KMS-11 (cell line): ENCODE results near the gene ABCA9.

Experiments used
- H2AFZ ChIP-seq: fragments of 200-600 bp; sonication (generic); 2 replicates; pipeline ENCODE4 v1.6.1; 2016; ENCODE audit warnings: antibody characterized with exemption, mixed run types, low read depth
- H3K27ac ChIP-seq: fragments of 200-600 bp; sonication (generic); 2 replicates; pipeline ENCODE4 v1.6.1; 2016; ENCODE audit warnings: mild to moderate bottlenecking, mixed run types
- H3K27me3 ChIP-seq: fragments of 200-600 bp; sonication (generic); 2 replicates; pipeline ENCODE4 v1.6.1; 2017; ENCODE audit warnings: mild to moderate bottlenecking, low read depth, mixed run types, moderate library complexity; ENCODE audit not compliant: insufficient read depth
- H3K36me3 ChIP-seq: fragments of 200-600 bp; sonication (generic); 2 replicates; pipeline ENCODE4 v1.6.1; 2017; ENCODE audit warnings: mild to moderate bottlenecking, mixed run types; ENCODE audit not compliant: insufficient read depth
- H3K4me1 ChIP-seq: fragments of 200-600 bp; sonication (generic); 2 replicates; pipeline ENCODE4 v1.6.1; 2016; ENCODE audit warnings: mild to moderate bottlenecking, low read depth, mixed run types; ENCODE audit not compliant: poor library complexity, severe bottlenecking
- H3K4me2 ChIP-seq: fragments of 200-600 bp; sonication (generic); 2 replicates; pipeline ENCODE4 v1.7.0; 2016; ENCODE audit warnings: mild to moderate bottlenecking, mixed run types
- H3K4me3 ChIP-seq: fragments of 200-600 bp; sonication (generic); IDR thresholded peaks from 2 replicates; pipeline ENCODE4 v1.6.1; 2017; ENCODE audit warnings: low read depth, low read length, mixed read lengths; ENCODE audit not compliant: insufficient read depth
- H3K79me2 ChIP-seq: fragments of 200-600 bp; sonication (generic); 2 replicates; pipeline ENCODE4 v1.6.1; 2016; ENCODE audit warnings: low read depth, mixed run types; ENCODE audit not compliant: insufficient read depth
- H3K9ac ChIP-seq: fragments of 200-600 bp; sonication (generic); 2 replicates; pipeline ENCODE4 v1.6.1; 2016; ENCODE audit warnings: mild to moderate bottlenecking, mixed run types
- H4K20me1 ChIP-seq: fragments of 200-600 bp; sonication (generic); 2 replicates; pipeline ENCODE4 v1.6.1; 2016; ENCODE audit warnings: mild to moderate bottlenecking, mixed run types; ENCODE audit not compliant: insufficient read depth
- TF ChIP-seq, protein P1 (sequence below): fragments of 200-600 bp; sonication (generic); conservative IDR thresholded peaks from 2 replicates; pipeline ENCODE4 v1.6.1; 2017; ENCODE audit warnings: low read depth, mild to moderate bottlenecking, antibody characterized with exemption, low read length, moderate library complexity, mixed read lengths

ABCA9 gene

DNA sequence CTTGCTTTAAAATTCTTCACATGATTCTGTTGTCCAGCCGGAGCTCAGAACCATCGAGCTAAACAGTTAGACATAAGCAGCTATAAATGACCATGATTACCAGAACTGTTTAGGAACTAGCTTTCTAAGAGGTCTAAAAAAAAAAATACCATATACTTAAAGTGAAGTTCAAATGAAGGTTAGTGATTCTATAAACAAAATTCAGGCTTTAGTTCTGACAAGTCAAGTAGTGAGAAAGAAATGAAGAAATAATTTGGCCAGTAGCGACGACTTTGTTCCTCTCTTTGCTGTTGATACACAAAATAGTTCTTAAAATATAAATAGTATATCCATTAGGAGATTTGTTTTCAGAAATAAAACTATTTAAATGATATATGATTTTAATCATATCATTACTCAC is 133.2 kb downstream of the ABCA9 start:
- Histone ChIP-seq H3K4me3 (no peak overlapping the region), H3K4me1 (no peaks in the 10 kb centered on the region), H3K9ac (no peak overlapping the region), H3K27ac (no peak overlapping the region), H3K4me2 (no peak overlapping the region), H3K79me2 (no peaks in the 10 kb centered on the region), H3K36me3 (no peaks in the 10 kb centered on the region), H3K27me3 (no peaks in the 10 kb centered on the region), H4K20me1 (no peaks in the 10 kb centered on the region), H2AFZ (no peak overlapping the region)
- TF ChIP-seq, protein P1, sequence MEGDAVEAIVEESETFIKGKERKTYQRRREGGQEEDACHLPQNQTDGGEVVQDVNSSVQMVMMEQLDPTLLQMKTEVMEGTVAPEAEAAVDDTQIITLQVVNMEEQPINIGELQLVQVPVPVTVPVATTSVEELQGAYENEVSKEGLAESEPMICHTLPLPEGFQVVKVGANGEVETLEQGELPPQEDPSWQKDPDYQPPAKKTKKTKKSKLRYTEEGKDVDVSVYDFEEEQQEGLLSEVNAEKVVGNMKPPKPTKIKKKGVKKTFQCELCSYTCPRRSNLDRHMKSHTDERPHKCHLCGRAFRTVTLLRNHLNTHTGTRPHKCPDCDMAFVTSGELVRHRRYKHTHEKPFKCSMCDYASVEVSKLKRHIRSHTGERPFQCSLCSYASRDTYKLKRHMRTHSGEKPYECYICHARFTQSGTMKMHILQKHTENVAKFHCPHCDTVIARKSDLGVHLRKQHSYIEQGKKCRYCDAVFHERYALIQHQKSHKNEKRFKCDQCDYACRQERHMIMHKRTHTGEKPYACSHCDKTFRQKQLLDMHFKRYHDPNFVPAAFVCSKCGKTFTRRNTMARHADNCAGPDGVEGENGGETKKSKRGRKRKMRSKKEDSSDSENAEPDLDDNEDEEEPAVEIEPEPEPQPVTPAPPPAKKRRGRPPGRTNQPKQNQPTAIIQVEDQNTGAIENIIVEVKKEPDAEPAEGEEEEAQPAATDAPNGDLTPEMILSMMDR = no peak

DNA sequence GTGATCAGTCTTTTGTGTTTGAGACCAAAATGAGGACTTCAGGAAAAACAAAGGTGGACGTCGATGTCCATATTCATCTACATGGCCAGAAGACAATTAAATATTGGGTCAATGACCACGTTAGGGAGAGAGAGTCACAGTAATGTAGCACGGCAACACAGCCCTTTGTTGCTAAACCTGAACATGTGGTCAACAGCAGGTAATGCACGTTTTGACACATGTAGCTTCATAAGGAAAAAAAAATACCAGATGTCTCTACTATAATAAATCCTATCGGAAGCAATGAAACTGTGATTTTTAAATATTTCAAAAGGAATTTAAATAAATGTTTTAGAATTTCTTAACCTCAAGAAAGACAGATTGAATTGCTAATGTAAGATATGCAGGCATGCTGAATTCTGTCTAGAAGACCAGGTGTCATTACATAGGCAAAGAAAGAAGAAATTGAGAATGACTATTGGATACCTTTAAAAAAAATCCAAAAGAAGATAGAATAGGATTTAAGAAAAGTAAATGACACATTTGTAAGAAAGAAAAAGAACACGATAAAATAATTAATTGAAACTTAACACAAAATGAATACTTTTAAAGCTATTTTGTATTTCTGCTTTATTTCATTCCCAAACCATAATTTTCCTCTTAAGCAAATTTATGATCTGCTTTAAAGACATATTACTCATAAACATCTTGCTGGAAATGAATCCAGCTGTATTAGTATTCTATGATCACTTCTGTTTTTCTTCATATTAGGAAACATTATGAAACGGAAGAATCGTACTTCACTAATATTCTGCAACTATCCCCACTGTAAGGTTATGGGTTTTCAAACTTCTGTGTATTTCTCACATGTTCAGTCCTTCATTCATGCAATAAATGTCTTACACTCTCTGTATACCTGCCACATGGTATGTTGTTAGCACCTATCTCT is 135.7 kb downstream of the ABCA9 start:
- Histone ChIP-seq H3K36me3 (no peaks in the 10 kb centered on the region), H4K20me1 (no peaks in the 10 kb centered on the region), H3K27ac (no peak overlapping the region), H3K27me3 (no peaks in the 10 kb centered on the region), H3K4me2 (no peak overlapping the region), H3K4me1 (no peaks in the 10 kb centered on the region), H3K4me3 (no peak overlapping the region), H3K9ac (no peak overlapping the region), H2AFZ (no peak overlapping the region), H3K79me2 (no peaks in the 10 kb centered on the region)
- TF ChIP-seq, protein P1 = no peak
